GM23338 (cell line): ENCODE results near the gene TMEM145. TPM values are rescaled to one million over a fixed set of nuclear protein-coding genes. Genes with fewer than 3 reads are reported as not detected.

ENCODE experiments used
- ATAC-seq: fragments of 200-7000 bp; cut with Tn5 transposase; 3 replicates; pipeline ENCODE4 v1.9.1; 2020
- DNase-seq: peaks from one replicate; pipeline ENCODE4 v3.0.0-alpha.2; 2015; ENCODE audit warnings: low spot score
- H2AFZ ChIP-seq: fragments of 200-600 bp; sonication (generic); 2 replicates; pipeline ENCODE4 v1.8.0; 2016; ENCODE audit warnings: antibody characterized with exemption, mild to moderate bottlenecking, moderate library complexity
- H3F3A ChIP-seq: fragments of 200-600 bp; sonication (generic); replicated peaks from 2 replicates; pipeline ENCODE4 v1.8.0; 2017; ENCODE audit warnings: antibody characterized with exemption, mixed run types, low read depth
- H3K27ac ChIP-seq: fragments of 200-600 bp; sonication (generic); 2 replicates; pipeline ENCODE4 v1.6.1; 2016; ENCODE audit warnings: low read depth
- H3K27me3 ChIP-seq: fragments of 200-600 bp; sonication (generic); 2 replicates; pipeline ENCODE4 v1.8.0; 2016; ENCODE audit warnings: mild to moderate bottlenecking, mixed run types, moderate library complexity; ENCODE audit not compliant: insufficient read depth
- H3K36me3 ChIP-seq: fragments of 200-600 bp; sonication (generic); 2 replicates; pipeline ENCODE4 v1.8.0; 2016; ENCODE audit warnings: mild to moderate bottlenecking; ENCODE audit not compliant: insufficient read depth
- H3K4me1 ChIP-seq: fragments of 200-600 bp; sonication (generic); 2 replicates; pipeline ENCODE4 v1.8.0; 2016; ENCODE audit warnings: mild to moderate bottlenecking, moderate library complexity; ENCODE audit not compliant: insufficient read depth
- H3K4me2 ChIP-seq: fragments of 200-600 bp; sonication (generic); 2 replicates; pipeline ENCODE4 v1.7.1; 2017; ENCODE audit warnings: mixed run types
- H3K4me3 ChIP-seq: fragments of 200-600 bp; sonication (generic); 2 replicates; pipeline ENCODE4 v1.6.1; 2016; ENCODE audit warnings: mixed run types
- H3K79me2 ChIP-seq: fragments of 200-600 bp; sonication (generic); replicated peaks from 2 replicates; pipeline ENCODE4 v1.8.0; 2017; ENCODE audit warnings: mild to moderate bottlenecking; ENCODE audit not compliant: insufficient read depth
- H3K9me2 ChIP-seq: fragments of 200-600 bp; sonication (generic); 2 replicates; pipeline ENCODE4 v1.8.0; 2017; ENCODE audit not compliant: insufficient read depth
- H4K20me1 ChIP-seq: fragments of 200-600 bp; sonication (generic); replicated peaks from 2 replicates; pipeline ENCODE4 v1.8.0; 2017; ENCODE audit warnings: mild to moderate bottlenecking; ENCODE audit not compliant: insufficient read depth
- H3K27ac Mint-ChIP-seq: 2 replicates; pipeline ENCODE4 v1.8.0; 2020; ENCODE audit warnings: inconsistent platforms, mild to moderate bottlenecking, moderate library complexity, mixed read lengths
- H3K27me3 Mint-ChIP-seq: 3 replicates; pipeline ENCODE4 v1.8.0; 2022; ENCODE audit warnings: low read depth, mild to moderate bottlenecking, moderate library complexity, mixed read lengths, inconsistent platforms; ENCODE audit not compliant: insufficient read depth, poor library complexity
- H3K36me3 Mint-ChIP-seq: 3 replicates; pipeline ENCODE4 v1.8.0; 2021; ENCODE audit warnings: low read depth, mild to moderate bottlenecking, inconsistent platforms, moderate library complexity, mixed read lengths
- H3K4me1 Mint-ChIP-seq: 3 replicates; pipeline ENCODE4 v1.8.0; 2020; ENCODE audit warnings: mild to moderate bottlenecking, inconsistent platforms, mixed read lengths
- H3K4me3 Mint-ChIP-seq: 3 replicates; pipeline ENCODE4 v1.8.0; 2021; ENCODE audit warnings: moderate library complexity, mild to moderate bottlenecking, inconsistent platforms, mixed read lengths
- H3K9me3 Mint-ChIP-seq: 3 replicates; pipeline ENCODE4 v1.8.0; 2020; ENCODE audit warnings: moderate library complexity, mild to moderate bottlenecking, inconsistent platforms, mixed read lengths
- CREB1 ChIP-seq: fragments of 250-450 bp; sonication (Bioruptor Pico); IDR thresholded peaks from 2 replicates; pipeline ENCODE4 v1.5.0; 2020; ENCODE audit warnings: low read depth, mild to moderate bottlenecking, moderate library complexity
- EZH2 ChIP-seq: fragments of 200-600 bp; sonication (generic); IDR thresholded peaks from one replicate; pipeline ENCODE4 v1.8.0; 2017; ENCODE audit warnings: antibody characterized with exemption, mild to moderate bottlenecking, low read depth; ENCODE audit not compliant: unreplicated experiment
- EZH2phosphoT487 ChIP-seq: fragments of 200-600 bp; sonication (generic); IDR thresholded peaks from one replicate; pipeline ENCODE4 v1.8.1; 2018; ENCODE audit warnings: antibody characterized with exemption; ENCODE audit not compliant: unreplicated experiment
- NANOG ChIP-seq: IDR thresholded peaks from 2 replicates; pipeline ENCODE4 v1.6.1; 2016; ENCODE audit warnings: antibody characterized with exemption, borderline replicate concordance
- POLR2AphosphoS5 ChIP-seq: IDR thresholded peaks from 2 replicates; pipeline ENCODE4 v1.6.1; 2016; ENCODE audit warnings: antibody characterized with exemption, low read depth
- polyA plus RNA-seq: library from polyadenylated mRNA; unstranded; fragments of >200 nt; fragmentation: Nextera tagmentation; extraction: Ambion mirVana; gene quantifications from 2 replicates; pipeline ENCODE4 v1.2.1, GENCODE V29; 2016
- total RNA-seq: library from RNA; depleted of rRNA; stranded (reverse); fragments of >200 nt; shearing (Covaris generic); gene quantifications from 2 replicates; pipeline ENCODE4 v1.2.3, GENCODE V29; 2014
- TF ChIP-seq, protein P1 (sequence below), 2 experiments: fragments of 200-600 bp in 1 of 2; sonication (generic) in 1 of 2; conservative IDR thresholded peaks; 2 replicates each; pipeline versions ENCODE4 v1.5.1 to v1.6.1; 2016 to 2017; ENCODE audit warnings: antibody characterized with exemption in 2 of 2, low read depth in 2 of 2, mild to moderate bottlenecking in 2 of 2, moderate library complexity in 1 of 2

TMEM145 gene
- total and polyA plus RNA-seq, 2 experiments from 2014 or later, result 1.9 to 5.4 TPM

GRCh38 chr19:42324655-42325307, 11.7 kb downstream of the TMEM145 start:
- no peaks in the 10 kb centered on the region for H3K9me2 ChIP-seq
- peak; percentile 6 for ATAC-seq
- peaks cover 25% of the 10 kb centered on the region for H3K79me2 ChIP-seq
- H3K27me3 ChIP-seq, result peaks cover 14% of the 10 kb centered on the region
- no peaks in the 10 kb centered on the region for H4K20me1 ChIP-seq
- Mint-ChIP-seq H3K27me3 (peaks cover 21% of the 10 kb centered on the region), H3K27ac (peak overlapping the region; percentile 91), H3K4me3 (peak overlapping the region; percentile 87), H3K4me1 (peaks cover 22% of the 10 kb centered on the region), H3K36me3 (no peaks in the 10 kb centered on the region), H3K9me3 (no peaks in the 10 kb centered on the region)
- TF ChIP-seq NANOG (no peak), EZH2 (no peak), CREB1 (CRISPR knock-in tag) (0 out of 2 replicates have a peak, but pooled peaks have one; percentile 29), EZH2phosphoT487 (no peak)
- TF ChIP-seq, protein P1, sequence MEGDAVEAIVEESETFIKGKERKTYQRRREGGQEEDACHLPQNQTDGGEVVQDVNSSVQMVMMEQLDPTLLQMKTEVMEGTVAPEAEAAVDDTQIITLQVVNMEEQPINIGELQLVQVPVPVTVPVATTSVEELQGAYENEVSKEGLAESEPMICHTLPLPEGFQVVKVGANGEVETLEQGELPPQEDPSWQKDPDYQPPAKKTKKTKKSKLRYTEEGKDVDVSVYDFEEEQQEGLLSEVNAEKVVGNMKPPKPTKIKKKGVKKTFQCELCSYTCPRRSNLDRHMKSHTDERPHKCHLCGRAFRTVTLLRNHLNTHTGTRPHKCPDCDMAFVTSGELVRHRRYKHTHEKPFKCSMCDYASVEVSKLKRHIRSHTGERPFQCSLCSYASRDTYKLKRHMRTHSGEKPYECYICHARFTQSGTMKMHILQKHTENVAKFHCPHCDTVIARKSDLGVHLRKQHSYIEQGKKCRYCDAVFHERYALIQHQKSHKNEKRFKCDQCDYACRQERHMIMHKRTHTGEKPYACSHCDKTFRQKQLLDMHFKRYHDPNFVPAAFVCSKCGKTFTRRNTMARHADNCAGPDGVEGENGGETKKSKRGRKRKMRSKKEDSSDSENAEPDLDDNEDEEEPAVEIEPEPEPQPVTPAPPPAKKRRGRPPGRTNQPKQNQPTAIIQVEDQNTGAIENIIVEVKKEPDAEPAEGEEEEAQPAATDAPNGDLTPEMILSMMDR (conservative IDR thresholded peaks at IDR 0.05; ENCODE audit: low read depth in 2 of 2), result peak in 1 of 2 experiments; percentile 88; a peak in 2 of 4 replicates
- 0 out of 2 replicates have a peak overlapping the region, but pooled peaks have one; percentile 8 for H2AFZ ChIP-seq
- no peak for DNase-seq
- H3K27ac ChIP-seq, result no peak overlapping the region
- 0 out of 2 replicates have a peak, but pooled peaks cover 6% of the 10 kb centered on the region for H3K4me1 ChIP-seq
- H3F3A ChIP-seq, result peaks cover 6% of the 10 kb centered on the region
- H3K4me2 ChIP-seq, result peak overlapping the region; percentile 85
- peak overlapping the region; percentile 55 for H3K4me3 ChIP-seq
- H3K36me3 ChIP-seq, result no peaks in the 10 kb centered on the region

- no peaks in the 10 kb centered on the region for H3K9me2 ChIP-seq
- peak within 1 kb of the TSS; percentile 93 for H3K4me3 ChIP-seq
- peaks cover 26% of the 10 kb centered on the region for H3K79me2 ChIP-seq
- ATAC-seq (peak; percentile 83), DNase-seq (peak; percentile 99)
- Mint-ChIP-seq H3K27ac (peak within 1 kb of the TSS; percentile 91), H3K4me1 (peaks cover 27% of the 10 kb centered on the region), H3K9me3 (no peaks in the 10 kb centered on the region), H3K27me3 (peaks cover 17% of the 10 kb centered on the region), H3K36me3 (no peaks in the 10 kb centered on the region), H3K4me3 (peak within 1 kb of the TSS; percentile 87)
- peaks cover 6% of the 10 kb centered on the region for H3F3A ChIP-seq
- peaks cover 6% of the 10 kb centered on the region; the same call in 1 of the 2 replicates for H3K4me1 ChIP-seq
- H3K27ac ChIP-seq, result peak within 1 kb of the TSS; percentile 55; the same call in 1 of the 2 replicates
- no peaks in the 10 kb centered on the region for H3K36me3 ChIP-seq
- TF ChIP-seq EZH2 (no peak), POLR2AphosphoS5 (peak; percentile 71)
- TF ChIP-seq, protein P1 (conservative IDR thresholded peaks at IDR 0.05; ENCODE audit: low read depth in 2 of 2), result peak in 1 of 2 experiments; percentile 91; a peak in 2 of 4 replicates
- H2AFZ ChIP-seq, result peak within 1 kb of the TSS; percentile 94
- H3K4me2 ChIP-seq, result peak within 1 kb of the TSS; percentile 99
- H4K20me1 ChIP-seq, result no peaks in the 10 kb centered on the region; the same call in 1 of the 2 replicates
- H3K27me3 ChIP-seq, result peaks cover 14% of the 10 kb centered on the region
Observed at GRCh38 chr19:42325308-42325895, 12.3 kb downstream of the TMEM145 start, which contains the start of gene MEGF8. Gene MEGF8 (plus strand): TSS chr19:42325635. CDS start chr19:42326244, 609 bp downstream.
